Body of pancreas (tissue), 4 donors: Measurements from ENCODE around the gene TUBGCP4. TPM values are rescaled to one million over a fixed set of nuclear protein-coding genes. Genes with fewer than 3 reads are reported as not detected.

ENCODE experiments used
- ATAC-seq: fragments of 150-250 bp; one replicate; pipeline ENCODE4 v1.9.1; 2016
- DNase-seq, 4 donors: peaks; one replicate each; pipeline ENCODE4 v3.0.0-alpha.2; 2019
- H3K27ac ChIP-seq, 4 donors: fragments of 200-600 bp; sonication (generic); 1 replicate in 3 of 4; 2 replicates in 1 of 4; pipeline versions ENCODE4 v1.5.1 to v1.6.1; 2016 to 2019; ENCODE audit warnings: mild to moderate bottlenecking in 1 of 4, mixed read lengths in 1 of 4, moderate library complexity in 1 of 4
- H3K27me3 ChIP-seq, 2 donors: fragments of 200-600 bp; sonication (generic); one replicate each; pipeline ENCODE4 v1.6.0; 2016; ENCODE audit warnings: mild to moderate bottlenecking in 1 of 2
- H3K36me3 ChIP-seq, 2 donors: fragments of 200-600 bp; sonication (generic); replicated peaks in 1 of 2; 2 replicates each; pipeline ENCODE4 v1.5.1; 2016; ENCODE audit warnings: low read depth in 2 of 2; ENCODE audit not compliant: insufficient read depth in 1 of 2
- H3K4me1 ChIP-seq: fragments of 200-600 bp; sonication (generic); one replicate; pipeline ENCODE4 v1.6.0; 2016
- H3K4me3 ChIP-seq, 2 donors: fragments of 200-600 bp; sonication (generic); 1 replicate in 1 of 2; 2 replicates in 1 of 2; pipeline ENCODE4 v1.5.1; 2016 to 2019
- H3K9me3 ChIP-seq, 3 donors: fragments of 200-600 bp; sonication (generic); 1 replicate in 2 of 3; 2 replicates in 1 of 3; pipeline ENCODE4 v1.5.1; 2016
- POLR2A ChIP-seq, 3 donors: fragments of 450-650 bp; IDR thresholded peaks; one replicate each; pipeline ENCODE4 v1.6.1; 2016; ENCODE audit warnings: antibody characterized with exemption in 3 of 3, mild to moderate bottlenecking in 2 of 3
- WGBS, 2 donors: methylation state at CpG; one replicate each; pipeline ENCODE4 v1.1.5; 2017; 5-methylcytosine and 5-hydroxymethylcytosine counted together
- intact Hi-C: fragments of 100-400 bp; cut with DNase I; formaldehyde crosslinking; loops from one replicate; pipeline ENCODE4 v1.15.1; 2023
- total RNA-seq, 2 donors: library from RNA; depleted of rRNA; stranded (reverse); fragments of >200 nt; gene quantifications; one replicate each; pipeline ENCODE4 v1.1.0, GENCODE V29; 2016
- TF ChIP-seq, protein P1 (sequence below), 7 experiments: fragments of 450-650 bp in 4 of 7; fragments of 200-600 bp in 3 of 7; sonication (generic) in 3 of 7; IDR thresholded peaks; one replicate each; pipeline ENCODE4 v1.5.1; 2016 to 2019; ENCODE audit warnings: antibody characterized with exemption in 7 of 7

Gene TUBGCP4
- total RNA-seq, 2 donors from 2014 or later = 12.2 to 22.1 TPM

DNA sequence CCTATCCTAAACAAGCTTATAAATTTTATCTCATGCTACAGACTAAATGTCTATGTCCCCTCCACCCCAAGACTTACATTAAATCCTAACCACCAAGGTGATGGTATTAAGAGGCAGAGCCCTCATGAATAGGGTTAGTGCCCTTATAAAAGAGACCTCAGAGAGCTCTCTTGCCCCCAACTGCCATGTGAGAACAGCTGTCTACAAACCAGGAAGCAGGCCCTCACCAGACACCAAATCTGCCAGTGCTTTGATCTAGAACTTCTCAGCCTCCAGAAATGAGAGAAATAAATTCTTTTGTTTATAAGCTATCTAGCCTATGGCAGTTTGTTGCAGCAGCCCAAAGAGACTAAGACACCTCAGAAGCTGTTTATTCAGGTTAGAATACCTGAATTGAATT, 63.5 kb downstream of the TUBGCP4 start:
- no peak for DNase-seq
- Histone ChIP-seq H3K9me3 (no peaks in the 10 kb centered on the region), H3K27me3 (no peaks in the 10 kb centered on the region), H3K36me3 (peaks cover 0 to 4% of the 10 kb centered on the region in 2 donors), H3K4me3 (no peak overlapping the region), H3K4me1 (no peaks in the 10 kb centered on the region), H3K27ac (no peak overlapping the region)
- intact Hi-C loops = no loop called here
- no peak for ATAC-seq
- TF ChIP-seq, protein P1, sequence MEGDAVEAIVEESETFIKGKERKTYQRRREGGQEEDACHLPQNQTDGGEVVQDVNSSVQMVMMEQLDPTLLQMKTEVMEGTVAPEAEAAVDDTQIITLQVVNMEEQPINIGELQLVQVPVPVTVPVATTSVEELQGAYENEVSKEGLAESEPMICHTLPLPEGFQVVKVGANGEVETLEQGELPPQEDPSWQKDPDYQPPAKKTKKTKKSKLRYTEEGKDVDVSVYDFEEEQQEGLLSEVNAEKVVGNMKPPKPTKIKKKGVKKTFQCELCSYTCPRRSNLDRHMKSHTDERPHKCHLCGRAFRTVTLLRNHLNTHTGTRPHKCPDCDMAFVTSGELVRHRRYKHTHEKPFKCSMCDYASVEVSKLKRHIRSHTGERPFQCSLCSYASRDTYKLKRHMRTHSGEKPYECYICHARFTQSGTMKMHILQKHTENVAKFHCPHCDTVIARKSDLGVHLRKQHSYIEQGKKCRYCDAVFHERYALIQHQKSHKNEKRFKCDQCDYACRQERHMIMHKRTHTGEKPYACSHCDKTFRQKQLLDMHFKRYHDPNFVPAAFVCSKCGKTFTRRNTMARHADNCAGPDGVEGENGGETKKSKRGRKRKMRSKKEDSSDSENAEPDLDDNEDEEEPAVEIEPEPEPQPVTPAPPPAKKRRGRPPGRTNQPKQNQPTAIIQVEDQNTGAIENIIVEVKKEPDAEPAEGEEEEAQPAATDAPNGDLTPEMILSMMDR (IDR thresholded peaks at IDR 0.05) = no peak
- no peak for TF ChIP-seq POLR2A (IDR thresholded peaks at IDR 0.05)

DNA sequence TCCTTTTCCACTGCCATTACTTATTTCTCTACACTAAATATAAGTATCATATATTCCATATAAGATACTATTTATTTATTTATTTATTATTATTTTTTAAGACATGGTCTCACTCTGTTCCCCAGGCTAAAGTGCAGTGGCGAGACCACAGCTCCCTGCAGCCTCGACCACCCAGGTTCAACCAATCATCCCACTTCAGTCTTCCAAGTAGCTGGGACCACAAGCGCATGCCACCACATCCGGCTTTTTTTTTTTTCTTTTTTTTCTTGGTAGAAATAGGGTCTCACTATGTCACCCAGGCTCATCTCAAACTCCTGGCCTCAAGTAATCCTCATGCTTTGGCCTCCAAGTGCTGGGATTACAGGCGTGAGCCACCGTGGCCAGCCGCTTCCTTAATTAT, 65.5 kb downstream of the TUBGCP4 start:
- TF ChIP-seq, protein P1 (IDR thresholded peaks at IDR 0.05) = no peak
- TF ChIP-seq POLR2A (IDR thresholded peaks at IDR 0.05) = no peak
- Histone ChIP-seq H3K4me3 (no peak overlapping the region), H3K27ac (no peak overlapping the region), H3K27me3 (no peaks in the 10 kb centered on the region), H3K36me3 (peaks cover 0 to 4% of the 10 kb centered on the region in 2 donors), H3K9me3 (no peaks in the 10 kb centered on the region), H3K4me1 (no peaks in the 10 kb centered on the region)
- WGBS, 2 donors = 92 to 93% methylated on average over 7 of the region's 7 CpGs
- intact Hi-C loops = no loop called here
- DNase-seq (no peak), ATAC-seq (no peak)

DNA sequence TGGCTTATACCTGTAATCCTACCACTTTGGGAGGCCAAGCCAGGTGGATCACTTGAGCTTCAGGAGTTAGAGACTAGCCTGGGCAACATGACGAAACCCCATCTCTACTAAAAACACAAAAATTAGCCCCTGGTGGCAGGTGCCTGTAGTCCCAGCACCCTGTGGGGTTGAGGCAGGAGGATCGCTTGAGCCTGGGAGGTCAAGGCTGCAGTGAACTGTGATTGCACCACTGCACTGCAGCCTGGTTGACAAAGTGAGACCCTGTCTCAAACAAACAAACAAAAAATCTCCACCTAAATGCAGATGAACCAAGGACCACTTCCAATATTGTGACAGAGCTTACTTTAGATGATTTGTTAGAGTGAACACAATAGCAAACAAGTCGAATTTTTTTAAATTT, 68.4 kb downstream of the TUBGCP4 start:
- H3K27me3 ChIP-seq = no peaks in the 10 kb centered on the region
- TF ChIP-seq POLR2A (IDR thresholded peaks at IDR 0.05) = no peak
- TF ChIP-seq, protein P1 (IDR thresholded peaks at IDR 0.05) = no peak
- H3K4me3 ChIP-seq = no peak overlapping the region
- ATAC-seq = no peak
- peaks cover 0 to 4% of the 10 kb centered on the region in 2 donors for H3K36me3 ChIP-seq
- no peak overlapping the region for H3K27ac ChIP-seq
- no peaks in the 10 kb centered on the region for H3K9me3 ChIP-seq
- no peaks in the 10 kb centered on the region for H3K4me1 ChIP-seq
- DNase-seq = no peak
- 68 to 77% methylated on average over 3 of the region's 3 CpGs for WGBS, 2 donors
- intact Hi-C loops = no loop called here

DNA sequence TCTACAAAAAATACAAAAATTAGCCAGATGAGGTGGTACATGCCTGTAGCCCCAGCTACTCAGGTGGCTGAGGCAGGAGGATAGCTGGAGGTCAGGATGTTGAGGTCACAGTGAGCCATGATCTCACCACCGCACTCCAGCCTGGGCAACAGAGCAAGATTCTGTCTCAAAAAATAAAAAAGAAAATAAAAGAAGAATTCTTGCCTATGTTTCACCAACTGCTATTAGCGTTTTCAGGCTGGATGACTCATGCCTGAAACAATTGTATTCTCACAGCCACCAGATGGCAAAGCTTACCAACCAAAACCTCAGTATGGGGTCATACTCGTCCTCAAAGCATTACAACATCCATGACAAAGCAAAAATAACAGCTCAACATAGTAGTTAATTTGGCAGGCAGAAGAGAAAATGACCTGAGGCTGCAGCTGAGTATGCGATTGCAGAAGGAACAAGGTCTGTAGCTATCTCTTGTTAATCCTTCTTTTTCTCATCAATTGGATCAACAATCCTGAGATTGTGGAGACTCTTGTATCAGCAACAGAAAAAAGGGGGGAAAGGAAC, 69.9 kb downstream of the TUBGCP4 start:
- no peak for TF ChIP-seq POLR2A (IDR thresholded peaks at IDR 0.05)
- TF ChIP-seq, protein P1 (IDR thresholded peaks at IDR 0.05) = peak in 4 of 7 experiments; percentile 47 to 55 (median 50)
- no peaks in the 10 kb centered on the region for H3K4me1 ChIP-seq
- ATAC-seq = peak; percentile 92
- intact Hi-C loops = no loop called here
- DNase-seq = peak; percentile 11 to 64 (median 26)
- no peak overlapping the region for H3K4me3 ChIP-seq
- no peaks in the 10 kb centered on the region for H3K27me3 ChIP-seq
- H3K36me3 ChIP-seq = peaks cover 0 to 4% of the 10 kb centered on the region in 2 donors
- H3K9me3 ChIP-seq = no peaks in the 10 kb centered on the region
- 34 to 39% methylated on average over 4 of the region's 4 CpGs for WGBS, 2 donors
- H3K27ac ChIP-seq = peak overlapping the region in 2 of 4 donors; percentile 23 to 29

DNA sequence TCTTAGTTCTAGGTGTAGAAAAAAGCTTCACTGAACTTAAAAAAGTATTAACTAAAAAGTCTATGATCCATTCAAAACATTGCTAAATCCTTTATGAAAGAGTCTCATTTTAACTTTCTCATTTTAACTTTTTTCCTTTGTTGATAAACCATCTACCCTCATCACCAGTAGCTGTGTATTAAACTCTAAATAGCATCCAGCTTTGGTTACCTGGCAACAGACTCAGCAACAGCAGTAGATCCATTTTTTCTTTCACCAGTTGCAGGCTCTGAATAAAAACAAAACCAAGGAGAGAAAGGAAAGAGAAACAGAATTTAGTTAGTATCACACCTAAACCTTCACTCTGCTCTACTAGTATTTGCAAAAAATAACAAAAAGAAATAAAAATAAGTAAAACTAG, 70.4 kb downstream of the TUBGCP4 start:
- Histone ChIP-seq H3K4me3 (no peak overlapping the region), H3K27ac (peak overlapping the region in 1 of 4 donors; percentile 29), H3K9me3 (no peaks in the 10 kb centered on the region), H3K4me1 (no peaks in the 10 kb centered on the region), H3K36me3 (peaks cover 0 to 4% of the 10 kb centered on the region in 2 donors), H3K27me3 (no peaks in the 10 kb centered on the region)
- intact Hi-C loops = no loop called here
- TF ChIP-seq, protein P1 (IDR thresholded peaks at IDR 0.05) = no peak
- no peak for TF ChIP-seq POLR2A (IDR thresholded peaks at IDR 0.05)
- ATAC-seq = no peak
- no peak for DNase-seq
